SH-SY5Y (cell line): ENCODE data around the gene SEPTIN11.

ENCODE experiments used
- GATA2 ChIP-seq: IDR thresholded peaks from 2 replicates; pipeline ENCODE4 v1.6.1; 2011; ENCODE audit warnings: mild to moderate bottlenecking, low read depth, low read length
- GATA3 ChIP-seq: IDR thresholded peaks from 2 replicates; pipeline ENCODE4 v1.6.1; 2011; ENCODE audit warnings: low read depth, mild to moderate bottlenecking, low read length, moderate library complexity

GRCh38 chr4:76926841-76927240, 22.7 kb upstream of the SEPTIN11 start:
- TF ChIP-seq GATA2, result no peak
- TF ChIP-seq GATA3, result no peak
